COLO829 (cell line): ENCODE results near the gene ITGA8.
A peak's percentile ranks its signal among the peaks of the same experiment; 100 is the strongest.
"Not testable (repeated sequence)": the region's sequence is repeated elsewhere in the genome, so short reads cannot be mapped to it uniquely, and the experiment has no call there.

Experiments used
- DNase-seq: peaks from one replicate; pipeline ENCODE4 v3.0.0; 2012; ENCODE audit warnings: low spot score

The ITGA8 gene

DNA sequence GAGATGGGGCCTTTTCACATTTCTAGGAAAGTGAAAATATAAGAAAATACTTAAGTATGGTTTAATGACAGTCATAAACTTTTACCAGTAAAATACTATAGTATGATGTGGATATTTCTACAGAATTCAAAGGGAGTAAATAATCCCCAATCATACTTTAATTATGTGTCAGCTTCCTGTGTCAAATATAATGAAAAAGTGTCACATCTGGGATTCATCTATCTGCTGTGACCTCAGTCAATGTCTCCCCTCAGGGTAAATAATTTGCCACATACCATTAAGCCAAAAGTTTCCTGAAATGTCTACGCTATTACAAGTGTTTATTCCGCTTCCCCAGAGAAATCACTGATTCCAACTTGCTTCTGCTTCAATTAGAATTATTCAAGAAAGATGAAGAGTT is 110.5 kb downstream of the ITGA8 start:
- no peak for DNase-seq

- no peak for DNase-seq
Observed at GRCh38 chr10:15606377-15606776, 113.3 kb downstream of the ITGA8 start.

- no peak for DNase-seq
Observed at GRCh38 chr10:15605740-15606369, 113.9 kb downstream of the ITGA8 start.

- no peak for DNase-seq
Observed at GRCh38 chr10:15603446-15604011, 116.2 kb downstream of the ITGA8 start.

DNA sequence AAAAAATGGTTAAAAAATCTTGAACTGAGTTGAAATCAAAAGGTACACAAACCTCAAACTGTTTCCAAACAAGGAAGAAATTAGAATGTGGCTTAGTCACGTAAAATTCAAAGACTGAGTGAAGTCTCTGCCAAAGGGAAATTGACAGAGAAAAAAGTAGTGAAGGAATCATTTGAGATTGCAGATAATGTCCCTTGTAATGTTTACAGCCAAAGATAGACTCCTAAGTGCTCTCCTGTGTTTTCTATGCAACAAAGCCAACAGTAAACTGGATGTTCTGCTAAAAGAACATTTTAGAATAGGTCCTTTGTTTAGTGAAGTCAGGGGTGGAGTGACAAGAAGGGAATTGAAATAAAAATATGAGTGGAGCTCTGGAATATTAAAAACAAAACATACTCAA is 117.9 kb downstream of the ITGA8 start:
- peak; percentile 10 for DNase-seq

- DNase-seq = no peak
Observed at GRCh38 chr10:15595260-15595659, 124.5 kb downstream of the ITGA8 start.

GRCh38 chr10:15591937-15592336 is 127.8 kb downstream of the ITGA8 start:
- DNase-seq = no peak

DNA sequence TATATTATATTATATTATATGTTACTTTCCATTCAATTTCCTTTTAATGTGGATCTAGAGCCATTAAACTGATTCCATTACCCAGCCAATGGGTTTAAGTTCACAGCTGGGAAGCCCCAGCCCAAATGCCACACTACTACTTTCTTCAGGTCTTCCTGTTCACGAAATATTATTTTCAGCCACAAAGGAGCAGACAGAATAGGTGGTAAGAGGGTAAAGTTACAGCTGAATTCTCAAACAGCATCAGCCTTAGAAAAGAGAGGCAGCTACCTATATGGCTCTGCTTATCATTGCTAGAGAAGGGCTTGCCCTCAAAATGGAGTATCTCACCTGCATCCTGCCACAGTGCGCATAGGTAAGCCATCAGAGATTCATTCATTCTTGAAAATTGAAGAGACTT is 128.3 kb downstream of the ITGA8 start:
- DNase-seq = no peak

DNA sequence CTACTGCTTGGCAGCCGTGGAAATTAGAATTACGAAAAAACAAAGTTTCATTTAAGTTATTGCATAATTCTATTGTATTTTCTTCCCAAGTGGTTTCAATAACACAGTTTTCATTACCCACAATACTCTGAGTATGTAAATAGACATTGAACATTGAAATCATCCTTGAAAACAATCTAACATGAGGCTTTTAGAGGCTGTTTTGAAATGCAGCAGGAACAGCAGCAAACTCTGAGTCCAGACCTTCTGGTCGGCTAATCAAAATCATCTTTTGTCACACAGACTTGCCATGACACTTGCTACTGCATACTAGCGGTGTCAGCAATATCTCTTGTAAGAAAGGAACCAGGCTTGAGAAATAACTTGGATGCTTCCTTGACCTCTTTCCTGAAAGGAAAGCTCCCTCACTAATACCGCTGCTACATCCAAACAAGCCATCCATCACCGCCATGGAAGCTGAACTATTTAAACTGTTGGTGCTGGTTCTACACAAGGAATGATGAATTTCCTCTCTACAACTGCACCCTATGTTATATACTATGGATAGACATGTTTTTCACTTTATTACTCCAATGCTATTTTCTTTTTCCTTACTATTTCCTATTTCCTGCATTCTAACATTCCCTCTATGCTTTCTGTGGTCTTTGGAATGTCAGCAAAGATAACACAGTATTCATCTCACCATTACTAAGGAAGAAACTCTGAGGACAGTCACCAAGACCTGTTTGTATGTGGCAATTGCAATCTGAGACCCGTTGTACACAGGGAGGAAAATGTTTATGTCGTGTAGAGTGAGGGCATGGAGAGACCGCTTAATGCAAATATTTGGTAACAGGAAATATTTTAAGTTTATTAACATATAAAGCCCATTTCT is 130.8 kb downstream of the ITGA8 start:
- DNase-seq = no peak

- no peak for DNase-seq
Observed at GRCh38 chr10:15588151-15588550, 131.6 kb downstream of the ITGA8 start.

DNA sequence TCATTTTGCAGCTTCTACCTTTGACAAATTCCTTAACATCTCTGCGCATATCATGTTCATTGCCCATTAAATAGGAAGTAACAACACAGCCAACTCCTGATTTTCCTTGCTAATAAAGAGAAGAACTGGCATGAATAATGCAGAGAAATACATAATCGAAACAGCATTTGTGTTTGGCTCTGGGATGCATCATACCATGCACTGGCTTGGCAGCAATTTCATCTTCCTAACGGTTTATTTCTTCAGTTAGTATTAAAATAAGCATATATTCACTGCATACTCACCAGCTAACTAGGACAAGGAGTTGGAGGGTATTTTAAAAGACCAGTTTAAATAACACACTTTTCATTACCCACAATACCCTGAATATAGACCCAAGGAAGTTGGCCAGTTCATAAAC is 132.5 kb downstream of the ITGA8 start:
- DNase-seq = no peak

DNA sequence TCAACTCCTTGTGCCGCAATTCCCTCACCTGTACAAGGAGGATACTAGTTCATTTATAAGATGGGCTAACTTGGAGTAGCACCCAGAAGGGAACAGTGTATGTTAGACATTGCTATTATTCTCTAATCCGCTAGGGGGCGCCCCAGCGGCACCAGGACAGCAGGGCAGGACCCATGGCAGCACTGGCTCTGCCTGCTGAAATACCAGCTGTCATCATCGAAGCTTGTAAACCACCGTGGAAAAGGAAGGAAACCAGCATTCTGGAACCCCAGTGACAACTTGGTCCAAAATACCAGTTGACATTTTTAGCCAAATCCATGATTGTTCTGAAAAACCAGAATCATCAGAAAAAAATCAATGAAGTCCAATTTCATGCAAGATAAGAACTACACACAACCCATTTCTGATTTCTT is 134.4 kb downstream of the ITGA8 start:
- peak; percentile 31 for DNase-seq

DNA sequence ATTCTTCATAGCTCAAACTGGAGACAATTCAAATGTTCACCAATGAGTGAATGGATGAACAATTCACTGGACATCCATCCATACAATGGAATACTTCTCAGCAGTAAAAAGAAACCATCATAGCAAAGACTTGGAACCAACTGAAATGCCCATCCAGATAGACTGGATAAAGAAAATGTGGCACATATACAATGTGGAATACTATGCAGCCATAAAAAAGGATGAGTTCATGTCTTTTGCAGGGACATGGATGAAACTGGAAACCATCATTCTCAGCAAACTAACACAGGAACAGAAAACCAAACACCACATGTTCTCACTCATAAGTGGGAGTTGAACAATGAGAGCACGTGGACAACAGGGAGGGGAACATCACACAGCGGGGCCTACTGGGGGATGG is 136.8 kb downstream of the ITGA8 start:
- DNase-seq = not testable (repeated sequence)

- DNase-seq = no peak
Observed at GRCh38 chr10:15579605-15580004, 140.1 kb downstream of the ITGA8 start.

- DNase-seq = no peak
Observed at GRCh38 chr10:15572531-15573045, 147.1 kb downstream of the ITGA8 start.

DNA sequence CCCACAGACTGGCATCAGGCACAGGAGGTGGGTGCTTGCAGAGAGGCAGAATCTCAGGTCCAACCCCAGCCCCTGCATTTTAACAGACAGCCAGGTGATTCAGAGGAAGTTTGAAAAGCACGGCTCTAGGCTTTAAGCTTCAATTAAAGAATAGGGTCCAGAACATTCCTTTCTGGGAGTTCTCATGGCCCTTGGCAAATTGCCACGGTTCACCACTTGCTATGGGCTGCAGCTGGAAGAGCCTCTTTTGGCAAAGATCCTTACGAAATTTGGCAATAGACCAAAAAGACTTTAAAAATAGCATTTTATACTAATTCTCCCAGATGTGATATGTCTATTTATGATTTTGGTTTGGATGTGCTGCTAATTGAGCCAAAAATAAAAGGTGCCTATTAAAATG is 148.1 kb downstream of the ITGA8 start:
- no peak for DNase-seq

DNA sequence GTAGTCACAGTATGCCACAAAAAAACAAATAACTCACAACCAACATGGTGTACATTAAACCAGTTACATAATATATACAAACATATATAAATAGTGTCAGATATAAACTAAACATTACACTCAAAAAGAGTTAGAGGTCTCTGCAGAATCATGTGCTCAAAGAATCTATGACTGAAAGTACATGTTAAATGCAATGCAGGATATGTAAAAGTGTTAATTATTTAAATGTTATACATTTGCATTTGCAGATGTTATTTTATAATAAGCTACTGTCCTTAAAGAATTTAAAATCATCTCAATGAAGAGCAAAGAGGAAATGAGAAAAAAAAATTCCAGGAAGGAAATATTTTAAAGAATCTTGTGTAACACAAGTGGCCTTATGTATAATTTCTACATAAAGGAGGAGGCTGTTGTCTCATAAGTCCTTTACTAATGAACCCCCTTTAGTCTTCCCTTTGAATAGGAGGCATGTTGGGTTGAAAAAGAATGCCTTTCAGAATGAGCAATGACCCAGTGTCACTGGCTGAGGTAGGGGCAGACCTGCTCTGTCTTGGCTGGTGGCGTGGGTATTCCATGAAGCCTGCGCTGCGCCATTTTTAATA is 148.9 kb downstream of the ITGA8 start:
- no peak for DNase-seq

GRCh38 chr10:15567952-15568351 is 151.8 kb downstream of the ITGA8 start:
- no peak for DNase-seq

DNA sequence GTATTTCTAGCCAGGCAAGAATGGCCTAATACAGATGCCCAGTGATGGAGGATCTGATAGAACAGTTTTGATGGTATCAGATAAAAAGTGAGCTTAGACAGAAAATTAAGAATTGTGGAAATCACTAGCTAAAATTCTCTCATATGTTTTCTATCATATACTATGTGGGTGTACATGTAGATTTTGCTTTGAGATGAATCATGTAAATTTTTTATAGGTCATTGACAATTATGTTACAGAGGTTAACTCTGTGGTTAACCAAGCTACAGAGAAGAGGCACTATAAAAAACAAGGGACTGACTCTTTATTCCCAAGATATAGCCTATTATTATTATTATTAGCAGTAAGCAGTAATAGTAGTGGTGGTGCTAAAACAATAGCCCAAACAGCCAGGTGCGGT is 156.5 kb downstream of the ITGA8 start:
- DNase-seq = no peak

DNA sequence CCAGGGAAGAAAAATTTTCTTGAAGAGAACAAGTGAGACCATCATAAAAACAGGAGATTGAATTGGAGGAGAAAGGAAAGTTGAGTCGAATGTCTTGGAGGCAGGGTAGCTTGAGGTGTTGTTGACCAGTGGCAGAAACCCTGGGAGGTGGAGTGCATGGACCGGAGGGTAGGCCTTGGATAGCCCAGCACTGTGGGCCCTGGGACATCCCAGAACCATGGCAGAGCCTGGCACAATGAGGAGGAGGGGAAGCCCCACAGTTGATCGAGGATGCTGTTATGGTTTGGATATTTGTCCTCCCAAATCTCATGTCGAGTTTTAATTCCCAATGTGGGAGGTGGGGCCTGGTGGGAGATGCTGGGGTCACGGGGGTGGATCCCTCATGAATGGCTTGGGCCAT is 157.1 kb downstream of the ITGA8 start:
- DNase-seq = no peak

DNA sequence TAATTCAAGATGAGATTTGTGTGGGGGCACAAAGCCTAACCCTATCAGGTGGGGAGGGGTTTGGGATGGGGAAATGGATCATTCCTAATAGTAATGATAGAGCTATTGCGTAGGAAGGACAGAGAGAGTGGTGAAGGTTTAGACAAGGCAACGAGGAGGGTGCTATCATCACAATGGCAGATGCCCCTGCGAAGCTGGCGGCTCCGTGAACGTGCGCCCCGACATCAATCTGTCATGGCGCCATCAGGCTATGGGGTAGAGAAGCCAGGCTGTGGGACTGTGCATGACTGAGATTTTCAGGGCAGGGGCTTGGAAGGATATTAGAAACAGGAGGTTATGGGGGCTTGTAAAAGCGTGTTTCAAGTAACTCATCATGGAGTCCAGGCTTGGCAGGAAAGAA is 157.6 kb downstream of the ITGA8 start:
- no peak for DNase-seq

DNA sequence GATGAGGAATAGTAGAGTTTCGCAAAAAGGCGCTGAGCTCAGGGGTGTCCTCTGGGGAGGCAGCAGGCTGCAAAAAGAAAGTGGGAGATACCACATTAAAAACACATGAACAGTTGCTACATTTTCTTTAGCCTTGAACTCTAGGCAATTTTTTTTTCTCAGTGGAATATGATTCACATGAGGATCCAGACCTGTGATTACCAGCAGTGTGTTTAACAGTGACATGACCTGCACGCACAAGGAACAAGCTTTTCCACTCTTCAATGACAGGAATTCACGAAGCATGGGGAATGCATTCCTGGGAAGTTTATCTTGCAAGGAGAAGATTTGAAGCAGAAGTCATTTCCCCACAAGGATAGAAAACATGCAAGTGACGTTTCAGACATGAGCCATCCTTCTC is 161.6 kb downstream of the ITGA8 start:
- DNase-seq = no peak

GRCh38 chr10:15557168-15557567 is 162.6 kb downstream of the ITGA8 start:
- not testable (repeated sequence) for DNase-seq
